Stimulated activated CD8-positive, alpha-beta memory T cell treated with anti-CD3 and anti-CD28 coated beads, Interleukin-12 subunit alpha, Interleukin-12 subunit beta, amount 100 ng/mL, for 1 hour (primary cell): ENCODE measurements around the gene SLC7A4.
A peak's percentile ranks its signal among the peaks of the same experiment; 100 is the strongest.

Experiments used
- DNase-seq: peaks from one replicate; pipeline ENCODE4 v3.0.0-alpha.2; 2020; ENCODE audit warnings: low read depth

The SLC7A4 gene

DNA sequence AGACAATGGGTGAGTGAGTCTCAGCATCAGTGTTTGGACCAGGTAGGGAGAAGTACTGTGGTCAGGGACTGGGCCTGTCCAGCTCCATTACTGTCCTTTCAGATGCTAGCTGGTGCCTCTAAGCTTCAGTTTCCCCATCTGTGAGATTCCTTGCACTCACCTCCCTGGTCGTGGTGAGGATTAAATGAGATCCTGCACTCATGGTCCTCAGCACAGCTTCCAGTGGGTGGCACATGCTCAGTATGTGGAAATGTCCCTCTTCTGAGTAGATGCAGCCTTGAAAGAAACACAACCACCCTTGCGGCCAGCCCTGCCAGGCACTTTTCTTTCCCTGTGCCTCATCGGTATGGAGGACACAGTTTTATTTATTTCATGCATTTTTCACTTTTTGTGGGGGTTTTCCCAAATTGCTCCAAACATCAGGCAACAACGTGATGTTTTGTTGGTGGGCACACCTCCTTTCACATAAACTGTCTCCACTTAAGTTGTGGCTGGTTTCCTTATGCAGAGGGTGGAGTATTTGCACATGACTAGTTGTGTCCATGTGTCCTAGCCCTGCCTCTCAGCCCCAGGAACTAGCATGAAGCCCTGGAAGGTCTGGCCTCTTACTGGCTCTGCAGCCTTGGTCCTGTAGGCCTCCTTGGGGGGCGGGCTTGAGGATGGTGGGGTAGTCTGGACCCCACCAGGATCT lies 49.1 kb downstream of the SLC7A4 start:
- DNase-seq = no peak

DNA sequence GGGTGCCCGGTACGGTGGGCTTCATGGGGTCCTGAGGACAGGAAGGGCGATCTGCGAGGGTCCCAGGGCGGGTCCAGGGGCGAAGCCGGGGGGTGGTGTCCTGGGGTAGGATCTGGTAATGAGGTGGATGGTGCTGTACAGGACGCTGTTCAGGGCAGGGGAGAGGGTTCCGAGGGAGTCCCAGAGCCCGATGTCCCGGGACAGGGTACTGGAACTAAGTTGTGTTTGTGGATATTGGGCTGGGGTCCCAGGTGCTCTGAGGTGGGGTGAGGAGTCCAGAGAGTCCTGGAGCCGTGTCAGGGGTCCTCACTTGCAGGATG lies 49.8 kb downstream of the SLC7A4 start:
- no peak for DNase-seq

DNA sequence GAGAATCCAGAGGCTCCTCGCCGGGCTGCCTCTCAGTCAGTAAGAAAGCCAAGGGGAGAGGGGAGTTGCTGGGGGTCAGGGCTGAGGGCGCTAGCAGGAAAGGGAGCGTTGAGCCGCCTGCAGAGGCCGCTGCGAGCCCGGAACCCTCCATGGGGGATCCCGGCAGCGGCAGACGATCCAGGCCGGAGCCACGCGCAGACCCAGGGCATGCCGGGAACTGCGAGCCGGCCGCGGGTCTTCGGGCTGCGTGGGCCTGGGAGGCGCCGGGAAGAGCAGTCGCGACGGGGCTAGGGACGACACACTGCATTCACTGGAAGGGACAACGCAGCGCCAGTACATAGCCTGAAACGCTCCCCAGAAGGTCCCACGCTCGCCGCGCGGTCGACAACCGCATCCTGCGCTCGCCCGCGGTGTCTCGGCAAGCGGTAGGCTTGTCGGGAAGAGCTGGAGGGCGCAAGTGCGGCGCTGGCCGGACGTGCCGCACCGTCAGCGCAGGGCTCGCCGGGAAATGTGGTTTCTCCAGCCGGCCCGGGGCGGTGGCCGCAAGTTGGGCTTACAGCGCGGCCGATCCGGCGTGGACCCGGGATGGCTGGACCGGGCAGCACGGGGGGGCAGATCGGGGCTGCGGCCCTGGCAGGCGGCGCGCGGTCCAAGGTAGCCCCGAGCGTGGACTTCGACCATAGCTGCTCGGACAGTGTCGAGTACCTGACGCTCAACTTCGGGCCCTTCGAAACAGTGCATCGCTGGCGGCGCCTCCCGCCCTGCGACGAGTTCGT lies 50.4 kb downstream of the SLC7A4 start, which contains the start of gene LZTR1:
TSS of gene LZTR1 (plus strand) at position 511 of the 776 bp plus-strand sequence. CDS start at position 586, 75 bp downstream.
- DNase-seq = peak; percentile 51

DNA sequence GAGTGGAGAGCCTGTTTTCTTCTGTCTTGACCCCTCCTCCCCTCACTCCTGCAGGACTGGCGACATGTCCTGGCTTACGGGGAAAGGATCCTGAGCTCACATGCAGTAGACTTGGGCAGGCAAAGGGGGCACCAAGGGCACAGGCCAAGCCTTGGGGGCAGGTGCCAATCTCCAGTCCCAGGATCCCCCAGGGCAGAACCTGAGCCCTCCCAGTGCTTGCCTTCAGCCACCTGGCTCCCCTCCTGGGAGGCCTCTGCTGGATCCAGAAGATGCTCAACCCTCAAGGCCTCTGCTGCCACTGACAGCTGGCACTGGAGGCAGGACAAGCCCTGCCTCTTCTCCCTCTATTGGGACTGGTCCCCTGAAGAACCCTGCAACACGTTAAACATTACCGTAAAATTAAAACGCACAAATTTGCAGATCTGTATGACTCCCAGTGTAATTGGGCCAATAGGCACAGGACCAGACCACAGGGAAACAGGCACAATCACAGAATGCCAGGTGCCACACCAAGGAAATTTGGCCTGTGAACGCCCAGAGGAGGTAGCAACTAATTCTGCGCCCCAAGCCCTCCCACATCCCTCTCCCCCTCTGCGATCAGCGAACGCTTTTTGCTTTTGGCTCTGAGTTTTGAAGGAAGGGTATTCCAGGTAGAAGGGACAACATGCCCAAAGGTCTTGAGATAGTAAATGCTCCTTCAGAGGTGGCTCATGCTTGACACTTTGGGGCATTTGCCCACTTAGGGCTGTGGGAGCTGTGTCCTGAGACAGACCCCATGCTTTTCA lies 51.2 kb downstream of the SLC7A4 start:
- DNase-seq = no peak

DNA sequence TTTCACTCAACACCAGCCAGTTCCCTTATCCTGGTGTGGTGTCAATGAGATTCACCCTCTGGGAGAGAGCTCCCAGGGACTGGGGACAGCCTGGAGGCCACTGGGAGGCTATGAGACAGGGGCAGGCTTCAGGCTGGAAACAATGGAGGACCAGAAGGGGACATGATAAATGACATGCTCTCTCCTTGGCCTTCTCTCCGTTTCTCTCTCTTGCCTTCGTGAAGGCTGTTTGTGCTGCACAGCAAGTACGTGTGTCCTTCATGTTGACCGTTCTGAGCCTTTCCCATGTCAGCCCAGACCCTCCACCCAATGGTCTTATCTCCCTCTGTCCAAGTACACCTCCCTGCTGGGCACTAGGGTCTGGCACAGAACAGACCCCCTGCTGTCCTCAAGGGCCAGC lies 51.8 kb downstream of the SLC7A4 start:
- DNase-seq = no peak

DNA sequence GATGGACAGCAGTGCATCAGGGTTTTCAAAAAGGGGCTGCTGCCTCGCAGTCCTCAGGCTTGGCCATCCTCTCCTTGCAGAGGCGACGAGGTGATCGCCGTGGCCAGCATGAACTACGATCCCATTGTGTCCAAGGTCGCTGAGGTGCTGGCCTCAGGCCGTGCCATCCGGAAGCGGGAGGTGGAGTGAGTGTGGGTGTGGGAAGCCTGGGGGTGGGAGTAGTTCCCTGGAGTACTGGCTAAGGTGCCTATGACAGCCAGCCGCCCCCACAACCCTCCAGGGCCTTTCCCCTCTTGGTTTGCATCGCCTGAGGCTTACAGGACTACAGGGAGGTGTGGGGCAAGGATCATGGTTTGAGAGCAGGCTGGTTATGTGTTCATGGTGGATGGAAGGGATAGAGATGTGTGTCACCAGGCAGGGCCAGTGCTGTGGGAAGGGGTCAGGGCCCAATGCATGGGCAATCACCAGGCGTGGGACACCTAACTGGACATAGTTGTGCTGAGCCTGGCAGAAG lies 52.4 kb downstream of the SLC7A4 start:
- DNase-seq = no peak

DNA sequence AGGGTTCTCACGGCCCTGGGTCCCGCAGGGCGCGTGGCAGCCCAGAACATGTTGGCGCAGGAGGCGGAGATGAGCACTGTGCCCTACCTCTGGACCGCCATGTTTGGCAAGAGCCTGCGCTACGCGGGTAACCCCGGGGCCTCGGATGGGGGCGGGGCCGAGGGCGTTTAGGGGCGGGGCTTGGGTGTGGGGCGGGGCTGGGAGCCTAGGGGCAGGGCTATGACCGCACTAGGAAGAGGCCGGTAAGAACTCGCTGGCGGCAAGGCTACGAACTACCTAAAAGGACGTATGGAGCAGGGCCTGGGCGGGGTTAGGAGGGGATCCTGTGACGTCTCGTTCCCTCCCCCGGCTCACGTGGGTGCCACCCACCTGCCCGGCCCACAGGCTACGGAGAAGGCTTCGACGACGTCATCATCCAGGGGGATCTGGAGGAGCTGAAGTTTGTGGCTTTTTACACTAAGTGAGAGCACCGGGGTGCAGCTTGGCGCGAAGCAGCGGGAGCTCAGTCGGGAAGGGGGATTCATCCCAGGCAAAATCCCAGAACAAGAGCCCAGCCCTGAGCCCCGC lies 53.0 kb downstream of the SLC7A4 start:
- peak; percentile 23 for DNase-seq
